HG03108 (cell line): Measurements from ENCODE around the gene SLC11A1.

Source experiments
- ATAC-seq: cut with Tn5 transposase; IDR thresholded peaks from one replicate; pipeline ENCODE4 v1.9.1; 2021; ENCODE audit warnings: moderate library complexity; ENCODE audit not compliant: unreplicated experiment

Gene SLC11A1

DNA sequence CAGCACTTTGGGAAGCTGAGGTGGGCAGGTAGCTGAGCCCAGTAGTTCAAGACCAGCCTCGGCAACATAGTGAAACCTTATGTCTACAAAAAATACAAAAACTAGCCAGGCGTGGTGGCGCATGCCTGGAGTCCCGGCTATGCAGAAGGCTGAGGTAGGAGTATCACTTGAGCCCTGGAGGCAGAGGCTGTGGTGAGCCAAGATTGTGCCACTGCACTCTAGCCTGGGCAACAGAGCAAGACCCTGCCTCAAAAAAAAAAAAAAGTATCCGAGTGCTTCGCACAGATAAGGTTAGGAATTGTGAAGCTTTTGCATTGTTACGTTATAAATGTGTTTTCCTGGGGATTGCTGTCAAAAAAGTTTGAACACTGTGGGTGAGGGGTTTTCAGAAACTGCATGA, 21.7 kb downstream of the SLC11A1 start:
- no peak for ATAC-seq

GRCh38 chr2:218404351-218405085, 22.4 kb downstream of the SLC11A1 start:
- no peak for ATAC-seq

GRCh38 chr2:218405086-218405745, 23.1 kb downstream of the SLC11A1 start:
- ATAC-seq: no peak

DNA sequence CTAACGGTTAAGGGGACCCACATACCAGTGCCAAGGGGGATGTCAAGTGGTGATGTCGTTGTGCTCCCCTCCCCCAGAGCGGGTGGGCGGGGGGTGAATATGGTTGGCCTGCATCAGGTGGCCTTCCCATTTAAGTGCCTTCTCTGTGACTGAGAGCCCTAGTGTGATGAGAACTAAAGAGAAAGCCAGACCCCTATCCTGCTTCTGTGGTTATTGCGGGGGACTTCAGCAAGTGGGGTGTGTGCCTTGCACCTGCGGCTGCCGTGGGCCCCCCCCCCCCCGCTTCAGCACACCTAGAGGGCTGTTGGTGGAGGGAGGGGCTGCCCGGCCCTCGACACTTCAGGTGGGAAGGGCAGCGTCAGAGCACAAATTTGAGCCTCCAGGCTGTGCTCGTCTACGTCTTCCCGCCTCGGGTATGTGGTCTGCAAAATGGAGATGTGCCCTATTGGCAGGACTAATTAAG, 23.7 kb downstream of the SLC11A1 start:
- ATAC-seq: peak; percentile 6

DNA sequence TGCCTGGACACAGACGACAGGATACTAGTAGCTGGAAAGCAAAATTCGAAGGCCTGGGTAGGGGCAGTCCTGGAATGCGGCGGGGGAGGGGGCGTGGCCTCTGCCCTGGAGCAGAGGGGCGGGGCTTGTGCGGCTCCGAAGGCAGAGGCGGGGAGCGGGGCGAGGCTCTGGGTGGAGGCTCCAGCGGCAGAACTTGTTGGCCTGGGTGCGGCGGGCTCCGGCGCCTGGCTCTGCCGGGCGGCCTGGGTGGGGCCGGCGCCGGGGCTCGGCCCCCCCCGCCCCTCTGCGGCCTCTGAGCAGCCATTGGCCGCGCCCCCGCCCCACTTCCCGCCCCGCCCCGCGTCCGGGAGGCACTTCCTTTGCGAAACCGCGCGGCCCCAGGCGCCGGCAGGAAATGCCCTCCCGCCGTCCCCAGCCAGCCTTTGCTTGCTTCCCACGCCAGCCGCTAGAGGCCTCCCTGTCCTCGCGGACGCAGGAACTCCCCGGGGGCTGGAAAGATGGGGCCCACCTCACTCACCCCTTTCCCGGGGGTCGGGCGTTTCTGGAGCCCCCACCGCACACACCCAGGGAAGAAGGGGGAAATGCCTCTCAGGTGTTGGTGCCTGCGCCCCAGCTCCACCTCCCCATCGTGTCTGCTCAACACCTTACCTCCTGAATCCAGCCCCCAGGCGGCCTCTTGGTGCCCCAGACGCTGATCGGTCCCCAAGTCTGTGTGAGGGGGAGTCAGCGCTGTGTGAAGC, 24.3 kb downstream of the SLC11A1 start:
- peak; percentile 81 for ATAC-seq

DNA sequence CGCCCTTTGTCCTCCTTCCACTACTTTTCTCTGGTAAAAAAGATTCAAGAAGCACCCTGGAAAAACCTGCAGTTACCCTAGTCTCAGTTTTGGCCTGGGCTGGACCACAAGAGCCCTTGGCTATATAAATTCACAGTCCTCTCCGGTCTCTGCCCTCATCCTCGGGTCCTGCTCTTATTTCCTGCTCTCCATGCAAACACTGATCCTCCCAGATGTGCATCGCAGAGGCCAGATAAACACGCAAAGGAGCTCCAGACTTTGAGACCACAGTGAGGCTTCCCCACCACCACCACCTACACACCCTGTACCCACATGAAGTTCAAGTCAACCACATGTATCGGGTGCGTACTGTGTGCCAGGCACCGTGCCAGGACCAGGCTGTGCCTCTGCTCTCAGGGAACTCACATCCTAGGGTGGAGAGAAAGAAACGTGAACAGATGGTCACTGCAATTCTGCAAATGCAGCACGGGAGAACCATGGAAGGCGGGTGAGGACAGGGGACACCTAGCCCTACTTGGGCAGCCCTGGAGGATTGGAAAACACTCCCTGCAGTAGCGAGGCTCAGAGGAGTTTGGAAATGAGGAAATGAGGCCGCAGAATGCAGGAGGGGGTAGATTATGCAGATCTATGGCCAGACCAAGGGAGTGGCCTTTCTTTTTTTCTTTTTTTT, 25.0 kb downstream of the SLC11A1 start:
- ATAC-seq: peak; percentile 4

GRCh38 chr2:218407717-218408116, 25.6 kb downstream of the SLC11A1 start:
- no peak for ATAC-seq

GRCh38 chr2:218418321-218418716, 36.2 kb downstream of the SLC11A1 start:
- ATAC-seq: no peak

DNA sequence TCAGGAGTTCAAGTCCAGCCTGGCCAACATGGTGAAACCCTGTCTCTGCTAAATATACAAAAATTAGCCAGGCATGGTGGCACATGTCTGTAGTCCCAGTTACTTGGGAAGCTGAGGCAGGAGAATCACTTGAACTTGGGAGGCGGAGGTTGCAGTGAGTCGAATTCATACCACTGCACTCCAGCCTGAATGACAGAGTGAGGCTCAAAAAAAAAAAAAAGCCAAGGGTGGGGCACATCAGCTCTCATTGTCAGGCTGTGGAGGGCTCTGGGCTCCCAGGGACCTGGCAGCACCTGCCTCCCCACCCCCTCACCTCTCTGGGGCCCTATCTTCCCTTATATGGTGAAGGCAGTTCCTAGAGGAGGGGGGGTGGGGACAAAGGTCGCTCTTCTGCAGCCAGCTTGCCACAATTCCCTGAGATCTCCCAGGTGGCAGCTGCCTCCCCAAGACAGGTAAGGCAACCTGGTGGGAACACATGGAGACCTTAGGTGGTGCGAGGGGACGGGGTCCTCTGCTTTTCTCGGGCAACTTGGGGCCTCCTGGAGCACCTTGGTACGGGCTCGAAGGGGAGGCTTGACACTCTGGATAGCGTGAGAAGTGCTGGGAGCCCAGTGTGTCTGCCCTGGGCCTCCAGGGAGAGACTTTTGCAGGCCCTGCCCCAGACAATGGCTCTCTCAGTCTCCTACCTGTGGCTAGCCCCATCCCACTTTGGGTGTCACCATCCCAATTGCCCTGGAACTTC, 36.8 kb downstream of the SLC11A1 start, which contains the start of gene VIL1:
VIL1 (plus strand) TSS at position 407 of the 742 bp plus-strand sequence. CDS start 4,656 bp downstream, outside the sequence.
- ATAC-seq: no peak

- no peak for ATAC-seq
These were observed 37.6 kb downstream of the SLC11A1 start for GRCh38 chr2:218419630-218420216.

DNA sequence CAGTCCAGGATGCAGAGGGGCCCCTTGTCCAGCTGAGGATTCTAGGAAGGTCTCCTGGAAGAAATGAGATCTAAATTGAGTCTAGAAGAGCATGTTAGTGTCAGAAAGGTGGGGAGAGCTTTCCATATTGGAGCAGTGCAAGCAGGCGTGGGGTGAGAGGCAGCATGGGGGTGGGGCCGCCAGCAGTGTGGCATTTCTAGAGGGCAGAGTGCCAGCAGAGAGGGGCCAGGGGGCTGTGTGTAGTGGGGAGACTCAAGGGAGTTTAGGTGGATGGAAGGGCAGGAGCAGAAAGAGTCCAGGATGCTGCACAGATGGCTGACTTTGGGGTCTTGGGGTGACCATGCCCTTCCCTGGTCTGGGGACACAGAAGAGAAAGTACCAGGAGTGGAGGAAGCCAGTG, 39.0 kb downstream of the SLC11A1 start:
- ATAC-seq: no peak

DNA sequence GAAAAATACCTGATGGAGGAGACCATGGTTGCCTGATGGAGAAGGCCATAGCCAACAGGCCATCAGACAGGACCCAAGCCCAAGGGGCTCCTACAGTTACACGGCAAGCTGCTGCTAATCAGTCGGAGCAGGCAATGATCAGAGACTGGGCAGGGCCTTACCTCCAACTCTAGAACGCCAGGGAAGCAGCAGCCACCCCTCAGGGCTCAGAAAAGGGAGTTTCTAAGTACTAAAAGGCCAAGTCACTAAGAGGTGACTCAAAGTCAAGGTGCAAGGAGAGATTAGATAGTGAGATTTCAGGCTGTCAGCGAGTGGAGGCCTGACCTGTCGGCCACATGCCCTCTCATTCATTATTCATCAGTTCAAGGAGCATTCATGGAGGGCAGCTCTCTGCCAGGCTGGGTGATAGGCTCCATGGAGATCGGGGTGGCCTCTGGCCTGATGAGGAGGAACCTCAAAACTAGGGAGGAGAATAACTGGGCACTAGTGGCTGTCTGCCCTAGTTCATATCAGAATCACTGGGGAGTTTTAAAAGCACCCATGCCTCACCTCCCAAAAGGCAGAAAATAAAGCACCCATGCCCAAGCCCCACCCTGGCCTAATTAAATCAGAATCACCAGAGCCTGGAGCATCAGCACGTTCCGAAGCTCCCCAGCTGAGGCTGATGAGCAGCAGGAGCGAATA, 40.5 kb downstream of the SLC11A1 start:
- no peak for ATAC-seq

GRCh38 chr2:218423584-218423983, 41.5 kb downstream of the SLC11A1 start:
- ATAC-seq: no peak

GRCh38 chr2:218425531-218425930, 43.5 kb downstream of the SLC11A1 start:
- no peak for ATAC-seq

- no peak for ATAC-seq
These were observed 45.7 kb downstream of the SLC11A1 start for GRCh38 chr2:218427741-218428140.

- ATAC-seq: no peak
These were observed 46.9 kb downstream of the SLC11A1 start for GRCh38 chr2:218428846-218429558.

- no peak for ATAC-seq
These were observed 48.0 kb downstream of the SLC11A1 start for GRCh38 chr2:218429911-218430692.

DNA sequence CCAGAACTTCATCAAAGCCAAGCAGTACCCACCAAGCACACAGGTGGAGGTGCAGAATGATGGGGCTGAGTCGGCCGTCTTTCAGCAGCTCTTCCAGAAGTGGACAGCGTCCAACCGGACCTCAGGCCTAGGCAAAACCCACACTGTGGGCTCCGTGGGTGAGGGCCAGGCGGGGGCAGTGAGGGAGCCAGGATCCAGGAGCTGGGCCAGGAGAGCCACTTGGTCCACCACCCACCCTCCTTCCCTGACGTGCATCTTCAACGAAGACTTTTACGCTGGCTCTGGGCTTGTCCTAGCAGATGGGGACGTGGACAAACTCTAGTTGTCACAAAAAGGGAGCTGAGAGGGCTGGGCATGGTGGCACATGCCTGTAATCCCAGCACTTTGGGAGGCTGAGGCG, 48.6 kb downstream of the SLC11A1 start:
- ATAC-seq: no peak
